NCI-H187 treated with DMSO at 0.1 percent for 48 hours (cell line): ENCODE results near the gene KCNIP4.

Experiments
- DNase-seq: peaks from one replicate; lab custom pipeline; 2025; lab: John Stamatoyannopoulos, UW

Gene KCNIP4

DNA sequence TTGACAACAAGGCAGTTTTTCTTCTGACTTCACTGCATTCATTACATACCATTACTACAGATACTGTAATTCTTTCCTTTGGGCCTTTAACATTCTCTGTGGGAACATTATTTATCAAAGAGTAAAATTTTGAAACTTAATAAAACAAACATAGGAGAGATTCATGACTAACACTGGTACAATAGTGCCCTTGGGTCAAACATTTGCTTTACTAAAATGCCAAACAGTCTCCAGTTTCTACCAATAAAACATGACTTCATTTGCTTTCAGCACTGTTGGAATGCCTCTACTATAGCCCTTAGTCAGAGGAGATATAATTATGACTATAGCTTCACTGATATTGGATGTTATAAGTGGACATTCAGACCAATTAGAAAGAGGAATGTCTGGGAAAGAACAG is 766.9 kb downstream of the KCNIP4 start:
- DNase-seq, result no peak

DNA sequence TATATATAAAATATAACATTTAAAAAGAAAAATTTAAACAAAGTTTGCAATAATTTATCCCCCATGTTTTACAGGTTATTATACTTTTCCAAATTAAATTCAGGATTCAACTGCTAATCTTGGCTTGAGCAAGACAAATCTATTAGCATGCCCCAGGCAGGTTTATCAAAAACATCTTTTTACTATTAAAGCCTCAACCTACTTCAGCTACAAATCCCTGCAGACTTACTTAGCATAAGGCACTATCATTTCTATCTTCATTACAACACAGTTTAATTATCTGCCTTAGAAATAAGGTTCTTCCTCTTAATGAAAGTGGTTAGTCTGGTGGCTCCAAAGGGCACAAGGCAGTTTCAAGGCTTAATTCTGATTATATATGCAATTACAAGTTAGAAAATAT is 770.7 kb downstream of the KCNIP4 start:
- DNase-seq, result no peak

DNA sequence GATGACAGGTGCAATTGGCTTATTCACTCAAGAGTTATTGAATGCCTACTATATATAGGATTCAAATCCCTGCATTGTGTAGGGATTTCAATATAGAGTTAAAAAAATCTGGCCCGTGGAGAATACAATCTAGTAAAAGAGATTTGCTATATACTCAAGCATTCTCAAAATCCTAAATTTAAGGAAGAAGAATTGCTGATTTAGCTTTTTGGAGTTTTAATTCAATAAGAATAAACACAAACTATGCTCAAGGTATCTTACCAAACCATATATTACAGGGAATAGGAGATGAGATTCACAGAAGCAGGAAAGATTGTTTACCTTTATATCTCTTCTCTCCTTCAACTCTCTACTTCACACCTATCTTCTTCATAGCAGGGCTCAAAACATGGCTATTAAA is 771.5 kb downstream of the KCNIP4 start:
- no peak for DNase-seq

DNA sequence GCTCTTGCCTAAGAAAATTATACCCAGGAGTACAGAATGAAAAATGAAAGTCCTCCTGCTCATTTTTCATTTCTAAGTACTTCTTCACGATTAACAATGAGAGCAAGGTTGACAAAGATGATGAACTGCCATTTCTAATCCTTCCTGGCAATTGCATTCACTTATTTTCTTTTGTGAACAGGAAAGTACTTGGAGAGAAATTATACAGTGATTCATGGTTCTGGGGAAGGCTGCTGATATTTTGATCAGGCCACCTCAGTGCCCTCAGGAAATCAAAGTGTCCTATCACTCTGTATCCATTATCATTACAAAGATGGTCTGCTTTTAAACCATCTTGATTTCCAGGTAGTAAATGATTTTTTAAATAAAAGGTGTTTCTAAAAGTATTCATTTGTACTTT is 780.9 kb downstream of the KCNIP4 start:
- no peak for DNase-seq

DNA sequence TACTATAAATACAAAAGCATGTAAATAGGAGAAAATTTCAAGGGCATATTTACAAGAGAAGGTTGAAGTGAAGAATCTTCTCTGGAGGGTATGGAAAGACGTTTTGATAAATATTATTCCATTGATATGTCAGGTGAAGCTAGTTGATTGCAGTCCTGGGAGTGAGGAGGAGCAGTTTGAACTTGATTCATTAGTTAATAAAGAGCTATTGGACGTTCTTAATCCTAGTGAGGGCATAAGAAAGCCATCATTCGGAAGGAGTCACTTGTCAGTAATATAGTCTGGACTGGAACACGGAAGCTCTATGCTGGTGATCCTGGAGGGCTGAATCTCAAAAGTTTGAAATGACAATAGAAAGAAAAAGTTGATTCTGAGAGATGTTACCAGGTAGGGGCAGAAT is 793.2 kb downstream of the KCNIP4 start:
- no peak for DNase-seq

DNA sequence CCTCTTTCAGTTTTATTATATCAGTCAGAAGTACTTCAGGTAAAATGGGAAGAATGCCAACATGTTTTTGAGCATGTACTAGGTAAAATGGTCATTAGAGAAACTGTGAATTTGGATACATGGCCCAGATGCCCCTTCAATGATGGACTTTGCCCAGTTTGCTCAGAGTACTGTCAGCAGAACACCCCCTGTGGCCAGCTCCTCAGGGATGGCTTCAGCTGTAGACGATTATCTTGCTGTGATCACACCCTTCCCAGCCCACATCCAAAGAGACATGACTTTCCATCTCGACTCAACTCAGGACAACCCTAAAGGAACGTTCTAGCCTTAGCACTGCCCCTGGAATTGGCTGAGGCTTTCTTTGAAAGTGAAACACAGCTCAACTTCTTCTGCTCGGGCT is 809.2 kb downstream of the KCNIP4 start:
- DNase-seq, result no peak

DNA sequence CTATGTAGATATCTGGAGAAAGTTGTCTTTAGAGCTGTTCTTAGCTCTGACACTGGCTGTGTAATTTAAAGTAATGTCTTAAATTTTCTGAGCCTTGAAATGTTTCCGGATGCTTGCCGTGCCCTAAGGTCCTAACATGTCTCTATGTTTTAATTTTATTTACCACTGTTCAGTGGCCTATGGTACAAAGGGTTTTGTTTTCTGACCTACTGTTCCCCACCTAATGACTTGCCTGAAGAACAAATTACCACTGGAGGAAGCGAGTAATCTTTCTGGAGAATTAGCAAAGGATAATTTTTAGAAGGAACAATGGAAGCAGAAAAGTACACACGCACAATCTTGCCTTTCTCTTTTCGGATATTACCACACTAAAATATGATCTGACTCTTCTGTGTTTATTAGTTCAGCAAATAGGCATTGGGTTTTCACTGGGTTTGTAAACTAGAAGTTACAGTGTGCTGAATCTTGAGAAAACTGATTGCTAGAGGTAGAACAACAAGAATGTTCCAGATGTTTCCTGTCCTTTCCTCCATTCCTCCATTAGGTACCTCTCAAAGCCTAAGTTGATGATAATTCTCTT is 812.4 kb downstream of the KCNIP4 start:
- no peak for DNase-seq

DNA sequence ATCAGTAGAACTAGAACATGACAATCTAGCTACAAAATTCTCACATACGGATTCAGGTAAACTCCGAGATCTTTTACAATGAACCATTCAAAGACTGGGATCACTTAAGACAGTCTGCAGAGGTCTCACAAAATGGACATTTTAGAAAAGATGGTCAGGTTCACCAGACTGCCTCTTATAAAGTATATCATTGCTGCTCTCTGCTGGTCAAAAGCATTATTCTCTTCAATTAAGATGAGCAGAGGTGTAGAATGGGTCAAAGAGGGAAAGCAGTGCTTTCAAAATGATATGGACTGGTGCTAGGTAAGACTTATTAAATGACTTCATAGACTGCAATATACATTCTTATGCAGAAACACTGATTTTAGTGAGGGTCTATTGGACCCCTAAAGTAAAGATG is 813.6 kb downstream of the KCNIP4 start:
- DNase-seq, result peak; percentile 12

DNA sequence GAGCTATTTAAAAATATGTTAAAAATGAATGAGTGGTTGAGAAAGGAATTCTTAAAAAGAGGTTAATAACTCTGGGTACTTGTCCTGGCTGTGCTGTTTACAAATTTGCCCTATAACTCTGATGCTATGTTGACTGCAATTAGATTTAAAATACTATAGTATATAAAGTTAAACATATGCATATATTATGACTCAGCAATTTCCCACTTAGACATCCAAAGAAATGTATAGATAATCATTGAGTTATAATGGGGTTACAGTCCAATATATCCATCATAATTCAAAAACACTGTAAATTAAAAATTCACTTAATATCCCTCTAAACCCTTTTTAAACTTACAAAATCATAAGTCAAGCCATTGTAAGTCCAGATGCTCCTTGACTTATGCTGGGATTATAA is 818.0 kb downstream of the KCNIP4 start:
- no peak for DNase-seq

DNA sequence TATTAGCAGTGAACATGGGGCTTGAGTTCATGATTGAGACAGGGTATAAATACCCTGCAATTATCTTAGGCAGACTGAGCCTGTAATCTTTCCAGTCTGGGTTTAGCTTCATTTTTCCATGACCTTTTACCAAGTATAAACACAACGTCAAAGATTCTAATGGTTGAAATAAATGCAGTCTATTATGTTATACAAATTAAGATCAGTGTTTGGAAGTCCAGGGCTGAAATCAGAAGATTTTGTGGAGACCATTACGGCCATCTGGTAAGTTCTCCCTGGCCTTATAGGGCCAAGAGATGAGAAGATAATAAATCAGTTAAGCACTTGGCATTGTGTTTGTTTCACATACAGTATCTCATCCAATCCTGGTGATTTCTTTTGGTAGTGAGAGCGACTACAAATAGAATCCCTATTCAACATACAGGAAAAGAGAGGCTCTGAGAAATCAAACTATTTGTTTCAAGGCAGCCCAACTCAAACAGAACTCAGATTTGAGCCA is 822.5 kb downstream of the KCNIP4 start:
- no peak for DNase-seq

DNA sequence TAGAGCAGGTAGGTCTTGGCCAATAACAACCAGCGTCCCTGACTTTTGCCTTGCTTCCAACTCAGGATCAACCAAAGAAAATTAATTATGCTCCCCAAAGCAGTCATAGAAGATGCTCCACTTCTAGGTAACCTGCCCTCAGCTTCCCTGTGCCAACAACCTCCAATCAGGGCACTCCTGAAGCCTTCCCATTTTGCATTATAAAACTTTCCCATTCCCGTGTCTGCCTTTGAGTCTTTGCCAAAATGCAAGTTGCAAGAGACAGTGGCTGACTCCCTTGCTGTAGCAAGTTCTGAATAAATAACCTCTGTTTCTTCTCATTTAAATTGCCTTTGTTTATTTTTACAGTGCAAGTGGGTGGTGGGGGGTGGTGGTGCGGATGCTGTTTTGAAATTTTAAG is 830.3 kb downstream of the KCNIP4 start:
- no peak for DNase-seq

DNA sequence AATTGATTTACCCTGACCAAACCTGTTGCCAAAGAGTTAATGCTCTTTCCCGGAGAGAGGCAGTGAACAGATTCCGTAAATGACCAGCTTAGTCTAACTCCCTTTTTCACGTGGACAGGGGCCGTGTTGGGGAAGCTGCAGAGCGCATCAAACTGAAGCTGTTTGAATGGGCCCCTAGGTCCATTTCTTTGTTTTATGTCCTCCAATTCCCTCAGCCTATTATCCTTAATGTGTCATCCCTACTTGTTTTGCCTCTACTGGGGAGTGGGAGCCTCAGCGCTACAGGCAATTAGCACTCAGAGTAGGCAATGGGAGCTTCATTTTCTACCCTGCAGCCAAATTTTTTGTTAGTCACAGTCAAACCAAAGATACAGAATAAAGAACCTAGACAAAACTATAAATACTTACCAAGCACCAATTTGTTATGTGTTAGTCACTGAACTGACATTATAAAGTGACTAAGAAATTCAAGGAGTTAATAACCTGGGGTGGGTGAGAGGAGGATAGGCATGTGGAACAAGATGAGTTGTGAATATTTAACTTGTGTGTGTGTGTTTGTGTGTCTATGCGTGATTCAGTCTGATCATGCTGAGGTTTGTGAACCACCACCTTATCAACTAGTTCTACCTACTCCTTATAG is 830.9 kb downstream of the KCNIP4 start:
- DNase-seq, result no peak

DNA sequence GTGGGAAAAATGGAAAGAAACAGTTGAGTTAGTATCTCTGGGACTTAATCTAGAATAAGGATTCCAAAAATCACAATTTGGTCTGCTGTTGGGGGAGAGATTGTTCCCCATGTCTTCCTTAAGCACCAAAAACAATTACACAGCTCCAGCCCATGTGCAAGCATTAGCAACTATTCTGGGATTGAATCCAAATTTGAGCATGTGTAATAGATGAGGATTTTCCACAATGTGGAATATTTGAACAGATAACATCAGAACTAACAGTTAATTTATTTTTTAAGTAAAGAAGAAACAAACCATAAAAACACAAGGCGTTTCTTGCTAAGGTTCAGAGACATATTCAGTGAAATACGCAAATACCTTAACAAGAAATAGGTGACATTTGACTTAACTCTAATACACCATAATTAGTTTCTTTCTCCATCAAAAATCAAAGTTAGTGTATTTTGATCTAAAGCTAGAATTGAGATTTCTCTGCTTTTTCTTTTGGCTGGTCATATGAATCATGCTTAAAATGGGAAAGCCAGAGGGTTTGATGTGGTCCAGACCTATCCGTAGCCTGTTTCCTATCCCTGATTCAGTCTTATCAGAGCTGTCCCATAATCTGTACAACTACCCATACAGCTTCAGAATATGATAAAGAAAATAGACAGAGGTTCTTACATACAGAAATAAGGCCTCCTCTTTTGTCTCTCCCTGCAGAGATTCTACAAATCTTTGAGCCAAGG is 834.9 kb downstream of the KCNIP4 start:
- DNase-seq, result no peak

DNA sequence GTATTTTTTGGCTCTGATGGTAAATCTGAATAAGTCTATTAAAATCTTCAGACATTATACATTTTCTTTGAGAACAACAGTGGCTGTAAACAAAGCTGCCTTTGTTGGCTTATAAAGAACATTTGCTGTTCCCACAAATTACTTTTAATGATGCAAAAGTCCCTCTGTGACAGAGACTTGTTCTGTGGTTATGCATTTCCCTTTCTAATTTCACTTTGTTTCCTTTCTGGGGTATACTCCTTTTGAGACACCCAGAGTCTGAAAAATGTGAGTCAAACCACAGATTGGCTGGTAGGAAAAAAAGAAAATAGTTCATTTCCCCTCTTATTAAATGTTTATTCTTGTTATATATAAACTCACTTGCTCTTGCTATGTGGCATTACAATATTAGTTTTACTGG is 845.9 kb downstream of the KCNIP4 start:
- DNase-seq, result no peak

DNA sequence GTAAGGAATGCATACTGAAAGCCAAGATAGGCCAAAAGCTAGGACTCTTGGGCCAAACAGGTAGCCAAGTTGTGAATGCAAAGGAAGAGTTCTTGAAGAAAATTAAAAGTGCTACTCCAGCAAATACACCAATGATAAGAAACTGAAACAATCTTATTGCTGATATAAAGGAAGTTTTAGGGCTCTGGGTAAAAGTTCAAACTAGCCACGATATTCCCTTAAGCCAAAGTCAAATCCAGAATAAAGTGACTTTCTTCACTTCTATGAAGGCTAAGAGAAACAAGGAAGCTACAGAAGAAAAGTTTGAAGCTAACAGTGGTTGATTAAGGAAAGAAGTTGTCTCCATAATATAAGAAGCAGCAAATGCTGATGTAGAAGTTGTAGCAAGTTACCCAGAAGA is 850.7 kb downstream of the KCNIP4 start:
- no peak for DNase-seq

DNA sequence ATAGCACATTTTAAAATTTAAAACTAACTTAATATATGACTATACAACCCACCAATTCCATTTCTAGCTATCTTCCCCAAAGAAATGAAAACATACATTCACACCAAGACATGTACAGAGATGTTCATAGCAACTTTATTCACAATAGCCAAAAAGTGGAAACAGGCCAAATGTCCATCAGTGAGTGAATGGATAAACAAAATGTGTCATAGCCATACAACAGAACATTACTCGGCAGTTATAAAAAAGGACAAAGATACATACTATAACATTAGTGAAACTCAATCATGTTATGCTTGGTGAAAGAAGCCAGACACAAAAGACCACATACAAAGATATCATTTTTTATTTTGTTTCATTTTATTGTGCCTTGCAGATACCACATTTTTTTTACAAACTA is 851.5 kb downstream of the KCNIP4 start:
- DNase-seq, result no peak

DNA sequence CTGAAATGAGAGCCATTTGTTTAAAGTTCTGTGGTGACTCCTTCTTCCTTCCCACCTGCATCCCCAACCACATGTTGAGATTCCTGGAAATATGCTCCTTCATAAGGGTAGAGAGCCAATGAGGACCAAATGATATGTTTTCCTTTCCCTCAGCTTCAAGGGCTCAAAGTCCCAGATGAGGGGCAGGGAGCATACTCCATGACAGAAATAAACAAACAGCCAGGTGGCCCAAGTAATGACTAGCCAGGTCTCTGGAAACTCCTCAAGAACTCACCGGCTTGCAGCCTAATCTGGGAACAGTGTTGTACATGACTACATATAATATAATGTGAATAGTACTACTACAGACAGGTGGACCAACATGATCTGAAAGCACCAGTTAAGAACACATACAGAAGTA is 856.0 kb downstream of the KCNIP4 start:
- DNase-seq, result peak; percentile 40

DNA sequence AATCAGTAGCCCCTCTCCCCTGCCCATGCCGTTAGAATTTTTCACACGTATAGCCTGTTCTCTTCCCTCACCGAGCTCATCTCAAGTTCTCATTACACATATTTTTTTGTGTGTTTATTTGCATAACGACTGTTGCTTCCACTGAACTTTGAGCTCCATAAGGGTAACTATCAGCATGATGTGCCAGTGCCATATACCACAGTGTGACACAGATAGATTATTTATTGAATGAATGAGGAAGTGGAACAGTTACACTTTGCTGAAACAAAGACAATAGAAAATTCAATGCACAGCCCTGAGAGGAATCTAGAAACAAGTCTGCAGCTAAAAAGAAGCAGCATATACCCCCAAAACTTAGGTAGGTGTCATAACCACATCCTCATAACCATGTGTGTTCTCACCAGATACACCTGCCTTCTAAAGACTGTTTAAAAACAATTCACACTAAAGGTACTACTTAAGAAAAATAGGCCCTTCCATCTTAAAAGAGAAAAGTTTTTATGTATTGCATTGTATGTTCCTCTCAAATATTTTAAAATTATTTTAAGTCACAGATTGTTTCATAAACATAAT is 858.4 kb downstream of the KCNIP4 start:
- DNase-seq, result no peak

DNA sequence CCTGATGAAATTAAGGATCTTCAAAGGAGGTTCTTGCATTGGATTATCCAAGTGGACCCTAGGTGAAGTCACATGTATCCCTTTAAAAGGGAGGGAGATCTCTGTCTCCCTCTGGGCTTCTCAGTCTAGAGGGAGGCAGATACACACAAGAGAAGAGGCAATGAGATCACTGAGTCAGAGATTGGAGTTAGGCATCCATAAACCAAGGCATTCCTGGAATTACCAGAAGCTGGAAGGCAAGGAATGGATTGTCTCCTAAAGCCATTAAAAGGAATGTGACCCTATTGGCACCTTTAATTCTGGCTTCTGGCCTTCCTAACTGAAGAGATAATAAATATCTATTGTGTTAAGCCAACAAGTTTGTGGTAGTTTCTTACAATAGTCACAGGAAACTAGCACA is 865.2 kb downstream of the KCNIP4 start:
- no peak for DNase-seq

DNA sequence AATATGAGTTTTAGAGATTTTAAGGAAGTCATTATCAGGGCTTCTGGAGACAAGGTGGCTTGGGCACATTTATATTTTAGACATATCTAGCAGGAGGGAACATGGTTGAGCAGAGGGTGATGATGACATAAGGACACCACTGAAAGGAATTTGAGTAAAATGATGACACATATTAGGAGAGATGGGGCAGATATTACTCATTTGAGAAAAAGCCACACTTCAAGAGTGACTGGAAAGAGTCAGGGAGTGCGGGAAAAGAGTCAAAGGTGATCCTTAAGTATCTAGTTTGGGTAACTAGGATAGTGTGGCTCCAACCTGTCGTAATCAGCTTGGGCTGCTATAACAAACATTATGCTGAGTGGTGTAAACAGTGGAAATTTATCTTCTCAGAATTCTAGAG is 870.6 kb downstream of the KCNIP4 start:
- DNase-seq, result no peak

DNA sequence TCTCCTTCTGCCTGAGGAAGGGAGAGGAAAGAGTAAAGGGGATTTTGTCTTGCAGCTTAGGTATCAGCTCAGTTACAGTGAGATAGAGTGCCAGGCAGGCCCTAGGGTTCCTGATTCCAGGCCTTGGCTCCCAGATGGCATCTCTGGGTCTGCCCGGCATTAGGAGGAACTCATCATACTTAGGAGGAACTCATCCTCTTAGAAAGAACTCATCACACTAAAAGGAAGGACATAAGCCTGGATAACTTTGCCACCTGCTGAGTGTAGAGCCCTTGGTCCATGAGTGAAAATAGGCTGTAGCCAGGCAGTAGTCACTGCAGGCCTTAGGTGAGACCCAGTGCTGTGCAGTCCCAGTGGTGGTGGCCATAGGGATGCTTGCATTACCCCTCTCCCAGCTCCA is 881.2 kb downstream of the KCNIP4 start:
- DNase-seq, result no peak

DNA sequence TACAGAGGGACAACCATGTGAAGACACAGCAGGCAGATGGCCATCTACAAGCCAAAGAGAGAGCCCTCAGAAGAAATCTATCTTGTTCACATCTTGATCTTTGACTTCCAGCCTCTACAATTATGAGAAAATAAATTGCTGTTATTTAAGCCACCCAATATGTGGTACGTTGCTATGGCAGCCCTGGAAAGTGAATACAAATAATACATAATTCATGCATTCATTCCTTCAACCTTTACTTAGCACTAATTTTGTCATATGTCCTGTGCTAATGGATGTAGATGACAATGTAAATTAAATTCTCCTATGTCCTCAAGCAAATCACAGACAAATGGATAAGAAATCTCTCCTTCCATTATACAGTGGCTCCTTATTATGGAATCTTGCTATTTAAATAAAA is 886.7 kb downstream of the KCNIP4 start:
- no peak for DNase-seq

DNA sequence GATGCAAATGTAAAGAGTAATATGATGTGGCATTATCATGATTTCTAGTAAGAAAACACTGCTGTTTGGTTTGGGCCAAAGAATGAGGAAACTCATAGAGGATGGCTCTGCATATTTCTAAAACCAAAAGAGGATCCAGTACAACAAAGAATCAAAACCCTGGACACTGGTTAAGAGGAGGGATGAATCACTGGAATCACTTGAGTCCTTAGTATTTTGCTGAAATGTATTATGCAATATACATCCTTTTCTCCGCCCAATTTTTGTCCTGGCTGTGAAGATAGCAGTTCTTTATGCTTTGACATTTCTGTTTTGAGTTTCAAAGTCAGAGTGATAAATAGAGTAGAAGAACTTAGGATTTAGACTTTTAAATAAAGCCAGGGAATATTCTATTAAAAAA is 902.4 kb downstream of the KCNIP4 start:
- no peak for DNase-seq
